Activated CD8-positive, alpha-beta T cell treated with anti-CD3 and anti-CD28 coated beads for 36 hours (primary cell): ENCODE data around the gene APOL2. TPM values are rescaled to one million over a fixed set of nuclear protein-coding genes. Genes with fewer than 3 reads are reported as not detected.
"Not testable (repeated sequence)": the region's sequence is repeated elsewhere in the genome, so short reads cannot be mapped to it uniquely, and the experiment has no call there.

Experiments used
- ATAC-seq: fragments of 200-7000 bp; cut with Tn5 transposase; one replicate; pipeline ENCODE4 v1.10.0; 2021; ENCODE audit warnings: mild to moderate bottlenecking, moderate library complexity
- CTCF ChIA-PET: fragments of 350-600 bp; sonication (Branson Sonifier 250); formaldehyde crosslinking; loops from one replicate; lab custom pipeline; 2021; ENCODE audit warnings: antibody characterized with exemption; lab: Charles Lee
- POLR2A ChIA-PET: fragments of 350-600 bp; sonication (Branson Sonifier 250); formaldehyde crosslinking; loops from one replicate; lab custom pipeline; 2021; ENCODE audit warnings: antibody characterized with exemption; lab: Charles Lee
- DNase-seq: peaks from one replicate; pipeline ENCODE4 v3.0.0-alpha.2; 2020
- H3K27ac Mint-ChIP-seq: one replicate; pipeline ENCODE4 v1.8.0; 2021; ENCODE audit warnings: mild to moderate bottlenecking, mixed read lengths
- H3K27me3 Mint-ChIP-seq: one replicate; pipeline ENCODE4 v1.8.0; 2021; ENCODE audit warnings: mixed read lengths
- H3K36me3 Mint-ChIP-seq: one replicate; pipeline ENCODE4 v1.8.0; 2021; ENCODE audit warnings: low read depth, mixed read lengths
- H3K4me1 Mint-ChIP-seq: one replicate; pipeline ENCODE4 v1.8.0; 2021; ENCODE audit warnings: low read depth, mixed read lengths
- H3K4me3 Mint-ChIP-seq: one replicate; pipeline ENCODE4 v1.8.0; 2021; ENCODE audit warnings: mild to moderate bottlenecking, moderate library complexity, mixed read lengths
- H3K9me3 Mint-ChIP-seq: one replicate; pipeline ENCODE4 v1.8.0; 2021; ENCODE audit warnings: mixed read lengths
- CTCF ChIP-seq: fragments of 200-600 bp; IDR thresholded peaks from one replicate; pipeline ENCODE4 v1.8.0; 2022; ENCODE audit warnings: antibody characterized with exemption, mild to moderate bottlenecking
- intact Hi-C: fragments of 100-400 bp; cut with micrococcal nuclease; formaldehyde crosslinking; loops from one replicate; pipeline ENCODE4 v1.10.0; 2022
- total RNA-seq, 2 experiments: library from RNA; stranded (reverse); gene quantifications; one replicate each; pipeline ENCODE4 v1.2.3, GENCODE V29; 2021

APOL2 gene
- total RNA-seq, 2 experiments from 2014 or later, result 45.4 to 49.7 TPM

GRCh38 chr22:36250292-36250960 lies 11.1 kb upstream of the APOL2 start:
- H3K9me3 Mint-ChIP-seq, H3K27me3 Mint-ChIP-seq, H3K4me3 Mint-ChIP-seq, H3K27ac Mint-ChIP-seq, intact Hi-C loops, DNase-seq, ATAC-seq, H3K36me3 Mint-ChIP-seq: not testable (repeated sequence)
- POLR2A ChIA-PET, result interaction anchor here (1.7 kb wide), 1 partner anchor 11 kb away, joined by 8 read pairs; the partner anchor contains the start of gene APOL2
- CTCF ChIA-PET, result interaction anchor here (1.0 to 2.1 kb wide), 3 partner anchors 10 to 236 kb away, joined by 3 to 6 read pairs (median 4); no protein-coding TSS in a partner anchor
- H3K4me1 Mint-ChIP-seq, result peaks cover 33% of the 10 kb centered on the region

GRCh38 chr22:36249160-36249559 lies 9.8 kb upstream of the APOL2 start:
- Mint-ChIP-seq H3K27ac (no peak overlapping the region), H3K36me3 (no peaks in the 10 kb centered on the region), H3K4me3 (no peak overlapping the region), H3K4me1 (peaks cover 22% of the 10 kb centered on the region), H3K27me3 (no peaks in the 10 kb centered on the region), H3K9me3 (peaks cover 5% of the 10 kb centered on the region)
- intact Hi-C loops, result no loop called here
- no peak for TF ChIP-seq CTCF
- no peak for ATAC-seq
- ChIA-PET POLR2A (no interaction called here), CTCF (interaction anchor here (1.7 to 2.1 kb wide), 2 partner anchors 11 to 237 kb away, joined by 4 to 6 read pairs; no protein-coding TSS in a partner anchor)
- DNase-seq, result no peak

- no peak overlapping the region for H3K27ac Mint-ChIP-seq
- H3K4me1 Mint-ChIP-seq, result peaks cover 12% of the 10 kb centered on the region
- no peak for DNase-seq
- intact Hi-C loops, result no loop called here
- no peaks in the 10 kb centered on the region for H3K36me3 Mint-ChIP-seq
- H3K9me3 Mint-ChIP-seq, result peaks cover 8% of the 10 kb centered on the region
- no peaks in the 10 kb centered on the region for H3K27me3 Mint-ChIP-seq
- TF ChIP-seq CTCF, result no peak
- no peak overlapping the region for H3K4me3 Mint-ChIP-seq
- ChIA-PET CTCF (interaction anchor here (0.8 to 1.1 kb wide), 2 partner anchors 9 to 53 kb away, joined by 3 to 4 read pairs; partner anchors contain the start of gene APOL2), POLR2A (no interaction called here)
- ATAC-seq, result no peak
Observed at GRCh38 chr22:36247955-36248354, 8.6 kb upstream of the APOL2 start.

GRCh38 chr22:36246718-36247117 lies 7.4 kb upstream of the APOL2 start:
- POLR2A ChIA-PET, result no interaction called here
- no peak for DNase-seq
- H3K4me1 Mint-ChIP-seq, result peaks cover 6% of the 10 kb centered on the region
- intact Hi-C loops, result no loop called here
- H3K27me3 Mint-ChIP-seq, result no peaks in the 10 kb centered on the region
- peaks cover 11% of the 10 kb centered on the region for H3K9me3 Mint-ChIP-seq
- no peak for TF ChIP-seq CTCF
- CTCF ChIA-PET, result no interaction called here
- H3K36me3 Mint-ChIP-seq, result no peaks in the 10 kb centered on the region
- H3K27ac Mint-ChIP-seq, result no peak overlapping the region
- no peak for ATAC-seq
- no peak overlapping the region for H3K4me3 Mint-ChIP-seq

GRCh38 chr22:36245805-36246356 lies 6.6 kb upstream of the APOL2 start:
- Mint-ChIP-seq H3K36me3 (no peaks in the 10 kb centered on the region), H3K4me1 (peaks cover 2% of the 10 kb centered on the region), H3K9me3 (peaks cover 11% of the 10 kb centered on the region), H3K27ac (no peak overlapping the region), H3K27me3 (no peaks in the 10 kb centered on the region), H3K4me3 (no peak overlapping the region)
- no peak for DNase-seq
- POLR2A ChIA-PET, result no interaction called here
- CTCF ChIA-PET, result no interaction called here
- intact Hi-C loops, result no loop called here
- TF ChIP-seq CTCF, result no peak
- no peak for ATAC-seq
